Measurements from ENCODE around the gene CDV3.

Gene CDV3

GRCh38 chr3:133570139-133570936, 3.1 kb upstream of the CDV3 start:
- no peak for DNase-seq

- no peak for DNase-seq
These were observed 2.6 kb upstream of the CDV3 start for GRCh38 chr3:133570937-133571320.

- no peak for DNase-seq
These were observed 1.1 kb upstream of the CDV3 start for GRCh38 chr3:133572158-133573053.

- DNase-seq, result peak; percentile 100
These were observed 345 bp upstream of the CDV3 start for GRCh38 chr3:133573054-133573628.

GRCh38 chr3:133574260-133574881, 885 bp downstream of the CDV3 start:
- peak; percentile 41 to 49 for DNase-seq

- no peak for DNase-seq
These were observed 1.6 kb downstream of the CDV3 start for GRCh38 chr3:133575086-133575485.

GRCh38 chr3:133576169-133576568, 2.7 kb downstream of the CDV3 start:
- no peak for DNase-seq

- DNase-seq, result no peak
These were observed 5.2 kb downstream of the CDV3 start for GRCh38 chr3:133578548-133579191.

GRCh38 chr3:133583396-133583795, 9.9 kb downstream of the CDV3 start:
- no peak for DNase-seq

GRCh38 chr3:133588035-133588434, 14.5 kb downstream of the CDV3 start:
- DNase-seq, result no peak

- no peak for DNase-seq
These were observed 15.4 kb downstream of the CDV3 start for GRCh38 chr3:133588784-133589465.

- no peak for DNase-seq
These were observed 16.0 kb downstream of the CDV3 start for GRCh38 chr3:133589503-133589902.

GRCh38 chr3:133591271-133591742, 17.8 kb downstream of the CDV3 start:
- DNase-seq, result no peak

- DNase-seq, result no peak
These were observed 19.4 kb downstream of the CDV3 start for GRCh38 chr3:133592843-133593242.

- no peak for DNase-seq
These were observed 19.8 kb downstream of the CDV3 start for GRCh38 chr3:133593243-133593642.

- DNase-seq, result peak in 1 of 2 experiments; percentile 11
These were observed 21.9 kb downstream of the CDV3 start for GRCh38 chr3:133595341-133595740.

GRCh38 chr3:133598405-133598804, 24.9 kb downstream of the CDV3 start:
- DNase-seq, result no peak

GRCh38 chr3:133599280-133599679, 25.8 kb downstream of the CDV3 start:
- no peak for DNase-seq

- no peak for DNase-seq
These were observed 27.1 kb downstream of the CDV3 start for GRCh38 chr3:133600572-133601081.

- DNase-seq, result no peak
These were observed 32.9 kb downstream of the CDV3 start for GRCh38 chr3:133606342-133606741.

GRCh38 chr3:133606902-133607301, 33.4 kb downstream of the CDV3 start:
- DNase-seq, result no peak

- no peak for DNase-seq
These were observed 34.3 kb downstream of the CDV3 start for GRCh38 chr3:133607816-133608215.

Data from activated CD4-positive, alpha-beta T cell treated with anti-CD3 and anti-CD28 coated beads, Interleukin-2, amount 50 U/mL, for 4 hours (primary cell).